HCT116 (cell line): Measurements from ENCODE around the gene SF3B6. TPM values are rescaled to one million over a fixed set of nuclear protein-coding genes. Genes with fewer than 3 reads are reported as not detected.

Experiments
- ATAC-seq: fragments of 200-7000 bp; cut with Tn5 transposase; 2 replicates; pipeline ENCODE4 v1.9.1; 2020; ENCODE audit warnings: mild to moderate bottlenecking, moderate library complexity
- BruUV-seq: library from RNA; stranded (reverse); fragments of 400-500 nt; replicated peaks from 2 replicates; lab custom pipeline; 2021; lab: Mats Ljungman, UMichigan
- CTCF ChIA-PET: fragments of 300-600 bp; sonication (Branson Sonifier 250); formaldehyde crosslinking; loops from one replicate; lab custom pipeline; 2021; ENCODE audit warnings: antibody characterized with exemption; lab: Charles Lee
- POLR2A ChIA-PET: fragments of 300-600, 350-600 bp; sonication (Branson Sonifier 250); formaldehyde crosslinking; loops from one replicate; lab custom pipeline; 2021; ENCODE audit warnings: antibody characterized with exemption; lab: Charles Lee
- RAD21 ChIA-PET, 2 experiments: fragments of 300-600 bp; sonication (Branson Sonifier 250); formaldehyde crosslinking; loops; one replicate each; lab custom pipeline; 2023; ENCODE audit warnings: low total read pairs in 2 of 2; ENCODE audit not compliant: uncharacterized antibody in 2 of 2, unreplicated experiment in 2 of 2, low non-redundant PET in 1 of 2; lab: Charles Lee
- DNase-seq: peaks from one replicate; pipeline ENCODE4 v3.0.0-alpha.2; 2010; ENCODE audit warnings: low read depth, low spot score
- H2AFZ ChIP-seq: fragments of 200-600 bp; shearing (Covaris generic), sonication (generic); 2 replicates; pipeline ENCODE4 v1.6.1; 2017; ENCODE audit warnings: low read depth, mixed run types, mixed read lengths, antibody characterized with exemption, low read length; ENCODE audit not compliant: poor library complexity, severe bottlenecking
- H3K27ac ChIP-seq: 2 replicates; pipeline ENCODE4 v1.5.1; 2012; ENCODE audit warnings: low read depth, low read length
- H3K27me3 ChIP-seq: fragments of 200-600 bp; sonication (generic); 2 replicates; pipeline ENCODE4 v1.6.1; 2016; ENCODE audit warnings: mixed run types, low read length, mixed read lengths; ENCODE audit not compliant: insufficient read depth
- H3K36me3 ChIP-seq, 2 experiments: fragments of 200-500 bp in 1 of 2; fragments of 200-600 bp in 1 of 2; sonication (Bioruptor generic) in 1 of 2; sonication (generic) in 1 of 2; 2 replicates each; pipeline versions ENCODE4 v1.5.1 to v1.6.1; 2014 to 2016; ENCODE audit warnings: low read length in 2 of 2, inconsistent platforms in 1 of 2, mixed read lengths in 1 of 2, mixed run types in 1 of 2; ENCODE audit not compliant: insufficient read depth in 2 of 2, control insufficient read depth in 1 of 2
- H3K4me1 ChIP-seq, 2 experiments: fragments of 200-600 bp in 1 of 2; sonication (generic) in 1 of 2; 2 replicates each; pipeline versions ENCODE4 v1.5.1 to v1.6.1; 2012 to 2017; ENCODE audit warnings: low read length in 2 of 2, inconsistent platforms in 1 of 2, mild to moderate bottlenecking in 1 of 2, mixed read lengths in 1 of 2, mixed run types in 1 of 2, moderate library complexity in 1 of 2; ENCODE audit not compliant: insufficient read depth in 2 of 2, control insufficient read depth in 1 of 2
- H3K4me2 ChIP-seq: fragments of 200-600 bp; sonication (generic); 2 replicates; pipeline ENCODE4 v1.6.1; 2017; ENCODE audit warnings: mixed run types, low read length, mixed read lengths
- H3K4me3 ChIP-seq, 2 experiments: fragments of 200-600 bp in 1 of 2; sonication (generic) in 1 of 2; replicated peaks in 1 of 2; 2 replicates each; pipeline ENCODE4 v1.5.1; 2011 to 2016; ENCODE audit warnings: low read length in 2 of 2, control low read depth in 1 of 2, low read depth in 1 of 2, mild to moderate bottlenecking in 1 of 2, mixed read lengths in 1 of 2, mixed run types in 1 of 2
- H3K79me2 ChIP-seq: fragments of 200-600 bp; sonication (generic); 2 replicates; pipeline ENCODE4 v1.6.1; 2017; ENCODE audit warnings: mild to moderate bottlenecking, mixed run types, low read length, moderate library complexity, mixed read lengths; ENCODE audit not compliant: insufficient read depth
- H3K9ac ChIP-seq: fragments of 200-600 bp; sonication (generic); 2 replicates; pipeline ENCODE4 v1.6.1; 2016; ENCODE audit warnings: low read length, mixed read lengths
- H3K9me2 ChIP-seq: fragments of 200-600 bp; sonication (generic), shearing (Covaris generic); 2 replicates; pipeline ENCODE4 v1.6.1; 2017; ENCODE audit warnings: mixed run types, mild to moderate bottlenecking, moderate library complexity; ENCODE audit not compliant: insufficient read depth
- H3K9me3 ChIP-seq, 2 experiments: fragments of 200-500 bp in 1 of 2; fragments of 200-600 bp in 1 of 2; sonication (Bioruptor generic) in 1 of 2; sonication (generic) in 1 of 2; 2 replicates each; pipeline ENCODE4 v1.6.1; 2014 to 2017; ENCODE audit warnings: low read length in 2 of 2, mixed read lengths in 2 of 2, inconsistent platforms in 1 of 2, low read depth in 1 of 2, mild to moderate bottlenecking in 1 of 2, mixed run types in 1 of 2, moderate library complexity in 1 of 2; ENCODE audit not compliant: control insufficient read depth in 1 of 2, insufficient read depth in 1 of 2
- H4K20me1 ChIP-seq: fragments of 200-600 bp; sonication (generic), shearing (Covaris generic); 2 replicates; pipeline ENCODE4 v1.6.1; 2017; ENCODE audit warnings: mixed run types, mild to moderate bottlenecking, moderate library complexity; ENCODE audit not compliant: insufficient read depth
- ATF3 ChIP-seq: IDR thresholded peaks from 2 replicates; pipeline ENCODE4 v1.6.1; 2012
- CBX3 ChIP-seq: IDR thresholded peaks from 2 replicates; pipeline ENCODE4 v1.6.1; 2012; ENCODE audit warnings: low read depth
- CEBPB ChIP-seq: IDR thresholded peaks from 2 replicates; pipeline ENCODE4 v1.6.1; 2012; ENCODE audit warnings: low read depth
- CTCF ChIP-seq, 3 experiments: fragments of 200-600 bp in 1 of 3; sonication (generic) in 1 of 3; IDR thresholded peaks in 2 of 3; conservative IDR thresholded peaks in 1 of 3; 2 replicates each; pipeline ENCODE4 v1.5.1; 2012 to 2017; ENCODE audit warnings: low read depth in 2 of 3, low read length in 2 of 3, antibody characterized with exemption in 1 of 3, borderline replicate concordance in 1 of 3, control low read depth in 1 of 3, mild to moderate bottlenecking in 1 of 3, mixed read lengths in 1 of 3, mixed run types in 1 of 3, moderate library complexity in 1 of 3; ENCODE audit not compliant: insufficient read depth in 1 of 3
- EGR1 ChIP-seq: IDR thresholded peaks from 2 replicates; pipeline ENCODE4 v1.6.1; 2012; ENCODE audit warnings: low read depth
- EZH2phosphoT487 ChIP-seq: fragments of 200-600 bp; IDR thresholded peaks from 2 replicates; pipeline ENCODE4 v1.6.1; 2018; ENCODE audit warnings: antibody characterized with exemption, borderline replicate concordance
- FOSL1 ChIP-seq: IDR thresholded peaks from 2 replicates; pipeline ENCODE4 v1.6.1; 2012; ENCODE audit warnings: low read depth
- JUND ChIP-seq: IDR thresholded peaks from 2 replicates; pipeline ENCODE4 v1.6.1; 2012
- MAX ChIP-seq: IDR thresholded peaks from 2 replicates; pipeline ENCODE4 v1.6.1; 2012
- POLR2A ChIP-seq: IDR thresholded peaks from 2 replicates; pipeline ENCODE4 v1.7.0; 2011; ENCODE audit warnings: borderline replicate concordance; ENCODE audit not compliant: insufficient read depth, insufficient read length; ENCODE audit errors: extremely low read depth
- REST ChIP-seq: IDR thresholded peaks from 2 replicates; pipeline ENCODE4 v1.6.1; 2012; ENCODE audit warnings: low read depth
- SIN3A ChIP-seq: IDR thresholded peaks from 2 replicates; pipeline ENCODE4 v1.6.1; 2012; ENCODE audit warnings: low read depth
- YY1 ChIP-seq: IDR thresholded peaks from 2 replicates; pipeline ENCODE4 v1.6.1; 2011; ENCODE audit warnings: low read length, low read depth, moderate library complexity, mild to moderate bottlenecking; ENCODE audit not compliant: insufficient replicate concordance; ENCODE audit errors: extremely low read depth
- ZBTB33 ChIP-seq: IDR thresholded peaks from 2 replicates; pipeline ENCODE4 v1.6.1; 2011; ENCODE audit warnings: mild to moderate bottlenecking, low read length, moderate library complexity; ENCODE audit not compliant: insufficient replicate concordance; ENCODE audit errors: extremely low read depth
- ZNF274 ChIP-seq: fragments of 200-500 bp; sonication (Bioruptor generic); IDR thresholded peaks from 2 replicates; pipeline ENCODE4 v1.6.1; 2014; ENCODE audit warnings: mild to moderate bottlenecking, low read depth, low read length, inconsistent platforms
- intact Hi-C: fragments of 100-400 bp; cut with micrococcal nuclease; formaldehyde crosslinking; loops from 2 replicates; pipeline ENCODE4 v1.10.0; 2022
- total RNA-seq: library from RNA; stranded (reverse); gene quantifications from one replicate; pipeline ENCODE4 v1.2.1, GENCODE V29; 2021; ENCODE audit not compliant: unreplicated experiment

SF3B6 gene
- total RNA-seq, 1 experiment from 2014 or later, result 129 TPM

GRCh38 chr2:24046930-24047702 is 29.0 kb downstream of the SF3B6 start, which contains the start of gene WDCP (continued):
- no peak for TF ChIP-seq JUND
- TF ChIP-seq REST, result no peak
- no peak for TF ChIP-seq ATF3
- no peak for TF ChIP-seq ZBTB33
- TF ChIP-seq YY1, result no peak
- TF ChIP-seq, all 23 proteins: peak for 6

- H3K27me3 ChIP-seq, result no peaks in the 10 kb centered on the region
- CTCF ChIA-PET, result interaction anchor here (1.6 kb wide), 1 partner anchor 222 kb away, joined by 8 read pairs; no protein-coding TSS in a partner anchor
- H3K9me3 ChIP-seq, result no peaks in the 10 kb centered on the region
- H3K9ac ChIP-seq, result peak overlapping the region; percentile 76
- no peaks in the 10 kb centered on the region for H3K36me3 ChIP-seq
- intact Hi-C loops, result no loop called here
- RAD21 ChIA-PET, result no interaction called here
- H3K79me2 ChIP-seq, result peaks cover 28% of the 10 kb centered on the region
- no peak overlapping the region for H2AFZ ChIP-seq
- no peaks in the 10 kb centered on the region for H4K20me1 ChIP-seq
- H3K27ac ChIP-seq, result no peak overlapping the region
- ATAC-seq, result no peak
- peak overlapping the region; percentile 90 for H3K4me2 ChIP-seq
- no peak for DNase-seq
- no TSS peak for BruUV-seq
- no peaks in the 10 kb centered on the region for H3K9me2 ChIP-seq
- POLR2A ChIA-PET, result interaction anchor here (1.5 to 1.6 kb wide), 3 partner anchors 10 to 38 kb away, joined by 7 to 32 read pairs (median 13); partner anchors contain the start of genes SF3B6 and TP53I3
- peak overlapping the region; percentile 86 to 93 for H3K4me3 ChIP-seq
- peaks cover 13 to 30% of the 10 kb centered on the region in 2 experiments for H3K4me1 ChIP-seq
- TF ChIP-seq POLR2A (no peak), MAX (no peak), EZH2phosphoT487 (no peak), ZNF274 (no peak), CEBPB (no peak), JUND (no peak), CBX3 (no peak), SIN3A (no peak), CTCF (IDR thresholded peaks at IDR 0.05 in 2 of 3, conservative IDR thresholded peaks at IDR 0.05 in 1 of 3; ENCODE audit: borderline replicate concordance in 1 of 3, insufficient read depth in 1 of 3, low read depth in 2 of 3, low read length in 2 of 3) (no peak), ATF3 (no peak), EGR1 (no peak), FOSL1 (no peak)
Observed at GRCh38 chr2:24046599-24046929, 29.6 kb downstream of the SF3B6 start.
